GM23248 (cell line): ENCODE measurements around the gene UBE2S. TPM values are rescaled to one million over a fixed set of nuclear protein-coding genes. Genes with fewer than 3 reads are reported as not detected.

ENCODE experiments used
- DNase-seq: peaks from one replicate; pipeline ENCODE4 v3.0.0-alpha.2; 2015
- H2AFZ ChIP-seq: fragments of 200-600 bp; sonication (generic); 2 replicates; pipeline ENCODE4 v1.6.1; 2016; ENCODE audit warnings: antibody characterized with exemption
- H3F3A ChIP-seq: fragments of 200-600 bp; sonication (generic); 2 replicates; pipeline ENCODE4 v1.6.1; 2016; ENCODE audit warnings: mild to moderate bottlenecking, antibody characterized with exemption, mixed run types; ENCODE audit not compliant: insufficient read depth
- H3K27ac ChIP-seq: fragments of 200-600 bp; sonication (generic); 2 replicates; pipeline ENCODE4 v1.5.1; 2016; ENCODE audit warnings: mild to moderate bottlenecking
- H3K27me3 ChIP-seq: fragments of 200-600 bp; sonication (generic); replicated peaks from 2 replicates; pipeline ENCODE4 v1.6.1; 2016; ENCODE audit warnings: mild to moderate bottlenecking; ENCODE audit not compliant: insufficient read depth
- H3K36me3 ChIP-seq: fragments of 200-600 bp; sonication (generic); 2 replicates; pipeline ENCODE4 v1.6.1; 2016; ENCODE audit warnings: low read depth, mild to moderate bottlenecking
- H3K4me1 ChIP-seq: fragments of 200-600 bp; sonication (generic); 2 replicates; pipeline ENCODE4 v1.6.1; 2016; ENCODE audit warnings: mild to moderate bottlenecking; ENCODE audit not compliant: insufficient read depth
- H3K4me2 ChIP-seq: fragments of 200-600 bp; sonication (generic); one replicate; pipeline ENCODE4 v1.6.1; 2016; ENCODE audit warnings: mild to moderate bottlenecking; ENCODE audit not compliant: unreplicated experiment
- H3K4me3 ChIP-seq: fragments of 200-600 bp; sonication (generic); 2 replicates; pipeline ENCODE4 v1.5.1; 2016; ENCODE audit warnings: mild to moderate bottlenecking
- H3K79me2 ChIP-seq: fragments of 200-600 bp; sonication (generic); 2 replicates; pipeline ENCODE4 v1.6.1; 2016; ENCODE audit warnings: mild to moderate bottlenecking; ENCODE audit not compliant: insufficient read depth
- H3K9ac ChIP-seq: fragments of 200-600 bp; sonication (generic); 2 replicates; pipeline ENCODE4 v1.6.1; 2016; ENCODE audit warnings: mild to moderate bottlenecking
- H3K9me2 ChIP-seq: fragments of 200-600 bp; sonication (generic); 2 replicates; pipeline ENCODE4 v1.6.1; 2016; ENCODE audit warnings: mixed run types, mild to moderate bottlenecking, moderate library complexity; ENCODE audit not compliant: insufficient read depth
- H3K9me3 ChIP-seq: fragments of 200-600 bp; sonication (generic); one replicate; pipeline ENCODE4 v1.6.1; 2017; ENCODE audit warnings: low read depth
- H4K20me1 ChIP-seq: fragments of 200-600 bp; sonication (generic); 2 replicates; pipeline ENCODE4 v1.6.0; 2016; ENCODE audit not compliant: insufficient read depth
- EZH2 ChIP-seq: fragments of 200-600 bp; sonication (generic); IDR thresholded peaks from 2 replicates; pipeline ENCODE4 v1.6.1; 2018; ENCODE audit warnings: antibody characterized with exemption, mild to moderate bottlenecking; ENCODE audit not compliant: insufficient read depth, poor library complexity, severe bottlenecking
- EZH2phosphoT487 ChIP-seq: fragments of 200-600 bp; sonication (generic); IDR thresholded peaks from 2 replicates; pipeline ENCODE4 v1.6.1; 2018; ENCODE audit warnings: antibody characterized with exemption, moderate library complexity, mild to moderate bottlenecking, low read depth; ENCODE audit not compliant: insufficient read depth
- WGBS, 2 experiments: methylation state at CpG; one replicate each; pipeline ENCODE4 v1.1.6; 2015 to 2017; ENCODE audit warnings: low lambda C conversion rate in 2 of 2, low coverage in 1 of 2; ENCODE audit errors: missing lambda C conversion rate in 2 of 2; 5-methylcytosine and 5-hydroxymethylcytosine counted together
- in situ Hi-C: fragments of 300-500 bp; cut with MboI; formaldehyde crosslinking; loops from 2 replicates; pipeline ENCODE4 v1.15.0; 2020
- polyA plus RNA-seq: library from polyadenylated mRNA; unstranded; fragments of >200 nt; fragmentation: Nextera tagmentation; extraction: Ambion mirVana; gene quantifications from 2 replicates; pipeline ENCODE4 v1.2.1, GENCODE V29; 2016
- total RNA-seq: library from RNA; depleted of rRNA; stranded (reverse); fragments of >200 nt; shearing (Covaris generic); gene quantifications from 2 replicates; pipeline ENCODE4 v1.2.3, GENCODE V29; 2014

UBE2S gene
- total and polyA plus RNA-seq, 2 experiments from 2014 or later, result 82.2 to 106 TPM

DNA sequence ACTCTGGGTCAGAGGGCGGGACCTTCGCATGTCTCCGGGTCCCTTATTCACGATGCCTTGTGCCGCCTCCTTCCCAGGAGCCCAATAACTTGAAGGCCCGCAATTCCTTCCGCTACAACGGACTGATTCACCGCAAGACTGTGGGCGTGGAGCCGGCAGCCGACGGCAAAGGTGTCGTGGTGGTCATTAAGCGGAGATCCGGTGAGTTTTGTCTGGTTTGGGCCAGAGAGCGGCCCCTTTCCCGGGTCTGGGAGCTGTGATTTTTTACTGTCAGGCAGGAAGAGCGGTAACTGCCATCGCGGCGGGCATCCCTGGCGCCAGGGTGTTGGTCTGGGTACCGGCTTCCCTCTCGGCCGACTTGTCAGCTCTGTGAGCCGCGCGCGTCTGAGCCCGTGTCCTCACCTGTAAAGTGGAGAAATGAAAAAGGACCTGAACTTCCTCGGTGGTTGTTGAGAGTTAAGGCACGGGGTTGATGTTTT lies 21.1 kb downstream of the UBE2S start:
- Histone ChIP-seq H3K79me2 (peaks cover 51% of the 10 kb centered on the region), H3K36me3 (peaks cover 27% of the 10 kb centered on the region; the same call in 1 of the 2 replicates), H3K4me2 (peak overlapping the region; percentile 95), H3K9me2 (no peaks in the 10 kb centered on the region), H3K4me3 (peak overlapping the region; percentile 94), H4K20me1 (peaks cover 16% of the 10 kb centered on the region; the same call in 1 of the 2 replicates), H3K9me3 (no peaks in the 10 kb centered on the region), H3K4me1 (peaks cover 33% of the 10 kb centered on the region), H3K27me3 (no peaks in the 10 kb centered on the region), H3K9ac (peak overlapping the region; percentile 92), H2AFZ (no peak overlapping the region), H3F3A (peaks cover 29% of the 10 kb centered on the region), H3K27ac (peak overlapping the region; percentile 68)
- 1% methylated on average over 33 of the region's 33 CpGs for WGBS, 2 experiments
- in situ Hi-C loops, result no loop called here
- TF ChIP-seq EZH2phosphoT487 (no peak), EZH2 (no peak)
- DNase-seq, result peak; percentile 69

DNA sequence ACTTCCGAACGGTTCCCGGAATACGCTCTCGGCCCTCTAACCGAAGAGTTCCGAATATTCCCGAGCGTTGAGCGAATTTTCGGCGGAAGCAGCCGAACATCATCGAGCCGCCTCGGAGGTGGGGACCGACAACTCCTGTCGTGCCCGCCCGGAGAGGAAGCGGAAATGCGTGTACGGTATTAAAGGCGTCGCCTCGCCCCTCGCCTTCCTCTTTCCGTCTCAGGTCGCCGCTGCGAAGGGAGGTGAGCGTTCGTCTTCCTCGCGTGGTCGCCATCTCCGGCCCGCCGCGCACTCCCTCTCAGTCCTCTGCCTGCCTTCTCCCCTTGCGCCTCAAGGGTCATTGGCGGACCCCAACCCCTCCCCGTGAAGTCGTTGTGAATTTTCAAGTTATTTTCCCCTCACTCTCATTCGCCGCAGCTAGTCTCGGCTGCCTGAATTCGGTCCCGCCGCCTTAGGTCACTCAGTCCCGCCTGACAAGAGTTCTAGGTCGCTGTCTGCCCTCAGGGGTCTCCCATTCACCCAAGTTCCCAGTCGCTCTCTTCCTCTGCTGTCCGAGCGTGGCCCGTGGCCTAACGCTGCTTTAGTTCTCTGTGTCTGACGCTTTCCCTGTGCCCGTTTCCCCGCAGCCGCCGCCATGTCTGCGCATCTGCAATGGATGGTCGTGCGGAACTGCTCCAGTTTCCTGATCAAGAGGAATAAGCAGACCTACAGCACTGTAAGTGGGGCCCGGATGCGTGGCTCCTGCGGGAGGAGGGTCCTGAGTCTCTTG lies 21.7 kb downstream of the UBE2S start, which contains the start of gene RPL28:
Gene RPL28, plus strand, starts transcription at position 209 of the 769 bp plus-strand sequence. Its CDS starts 426 bp downstream, at position 635.
- Histone ChIP-seq H3K36me3 (peaks cover 27% of the 10 kb centered on the region; the same call in 1 of the 2 replicates), H3K4me3 (peak within 1 kb of the TSS; percentile 94), H3K79me2 (peaks cover 49% of the 10 kb centered on the region), H3K27me3 (no peaks in the 10 kb centered on the region), H3K9me3 (no peaks in the 10 kb centered on the region), H4K20me1 (peaks cover 16% of the 10 kb centered on the region; the same call in 1 of the 2 replicates), H2AFZ (peak within 1 kb of the TSS; percentile 91), H3K27ac (peak within 1 kb of the TSS; percentile 71), H3F3A (peaks cover 22% of the 10 kb centered on the region), H3K4me1 (peaks cover 33% of the 10 kb centered on the region), H3K9ac (peak within 1 kb of the TSS; percentile 92), H3K4me2 (peak within 1 kb of the TSS; percentile 95), H3K9me2 (no peaks in the 10 kb centered on the region)
- DNase-seq, result peak; percentile 99
- 1% methylated on average over 66 of the region's 68 CpGs for WGBS, 2 experiments
- in situ Hi-C loops, result no loop called here
- TF ChIP-seq EZH2, result no peak
- TF ChIP-seq EZH2phosphoT487, result no peak

DNA sequence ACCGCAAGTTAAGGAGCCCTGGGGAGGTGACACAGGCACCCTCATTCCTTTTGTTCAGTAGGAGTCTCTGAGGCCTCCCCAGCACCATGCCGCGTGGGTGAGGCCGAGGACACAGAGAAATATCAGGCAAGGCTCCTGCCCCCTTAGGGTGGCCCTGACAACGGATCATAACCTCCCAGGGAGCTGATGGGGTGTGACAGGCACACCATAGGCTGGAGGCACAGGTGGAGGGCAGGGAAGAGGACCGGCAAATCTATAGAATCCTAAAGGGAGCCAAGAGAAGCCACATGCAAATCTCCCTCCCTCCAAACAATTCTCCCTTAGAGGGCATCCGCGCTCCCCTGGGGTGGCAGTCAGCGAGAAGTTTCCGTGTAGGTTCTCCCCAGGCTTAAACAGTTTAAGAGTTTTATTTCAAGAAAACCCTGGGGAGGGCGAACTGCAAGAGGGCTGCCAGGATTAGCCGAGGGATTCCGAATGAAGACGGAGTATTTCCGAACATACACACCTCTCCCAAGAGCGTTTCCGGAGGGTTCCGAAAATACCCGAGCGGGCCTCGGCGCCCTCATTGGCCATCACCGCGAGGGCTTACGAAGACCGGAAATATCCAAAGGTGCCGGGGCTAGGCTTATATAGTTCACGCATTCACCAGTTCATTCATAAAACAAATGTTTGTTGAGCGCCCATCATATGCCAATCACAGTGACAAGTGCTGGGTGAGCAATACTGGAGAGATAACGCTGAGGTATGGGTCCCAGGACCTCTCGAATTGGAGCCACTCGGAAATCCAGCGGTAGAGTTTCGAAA lies 22.5 kb downstream of the UBE2S start:
- Histone ChIP-seq H3K4me3 (peak overlapping the region; percentile 94), H3K36me3 (peaks cover 27% of the 10 kb centered on the region; the same call in 1 of the 2 replicates), H3K9me2 (no peaks in the 10 kb centered on the region), H3K9ac (peak overlapping the region; percentile 92), H3F3A (peaks cover 15% of the 10 kb centered on the region), H4K20me1 (peaks cover 16% of the 10 kb centered on the region; the same call in 1 of the 2 replicates), H2AFZ (peak overlapping the region; percentile 91), H3K27me3 (no peaks in the 10 kb centered on the region), H3K4me1 (peaks cover 33% of the 10 kb centered on the region), H3K4me2 (peak overlapping the region; percentile 88), H3K79me2 (peaks cover 42% of the 10 kb centered on the region), H3K9me3 (no peaks in the 10 kb centered on the region), H3K27ac (peak overlapping the region; percentile 71)
- TF ChIP-seq EZH2, result no peak
- TF ChIP-seq EZH2phosphoT487, result no peak
- in situ Hi-C loops, result no loop called here
- WGBS, 2 experiments, result 11% methylated on average over 33 to 34 of the region's 34 CpGs
- DNase-seq, result peak; percentile 96

DNA sequence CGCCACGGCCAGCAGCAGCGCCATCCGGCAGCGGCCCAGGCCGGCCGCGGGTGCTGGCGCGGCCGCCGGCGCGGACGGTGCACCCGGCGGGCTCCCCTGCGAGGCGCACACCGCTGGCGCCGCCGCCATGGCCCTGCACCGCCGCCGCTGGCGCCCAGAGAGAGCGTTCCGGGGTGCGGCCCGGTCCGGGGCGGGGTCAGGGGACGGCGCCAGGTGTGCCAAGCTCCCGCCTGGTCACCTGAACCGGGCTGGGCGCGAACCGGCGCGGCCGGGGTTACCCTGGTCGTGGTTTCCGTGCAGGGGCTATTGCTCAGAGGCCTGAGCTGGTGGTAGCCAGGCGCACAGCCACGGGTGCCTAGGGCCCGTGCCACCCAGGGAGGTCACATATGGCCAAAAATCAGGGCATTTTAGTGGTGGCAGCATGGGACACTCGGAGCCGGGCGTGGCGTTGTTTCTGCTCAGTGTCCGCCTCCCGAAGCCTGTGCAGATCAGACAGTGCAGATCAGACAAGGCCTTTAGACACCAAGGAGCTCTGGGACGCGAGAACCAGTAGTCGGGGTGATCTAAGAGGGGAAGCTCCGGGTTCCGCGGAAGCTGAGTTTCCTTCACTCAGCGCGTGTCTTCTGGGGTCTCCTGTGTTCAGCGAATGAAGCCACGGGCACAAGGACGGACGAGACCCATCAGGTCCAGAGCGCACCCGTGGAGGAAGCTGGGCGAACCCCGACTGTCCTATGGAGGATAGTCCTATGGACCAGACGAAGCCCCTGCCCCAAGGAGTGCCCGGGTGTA lies 23.3 kb downstream of the UBE2S start, which contains the start of gene TMEM238:
Gene TMEM238, minus strand, starts transcription at position 162 of the 789 bp plus-strand sequence. Its CDS starts 33 bp downstream, at position 129.
- Histone ChIP-seq H4K20me1 (peaks cover 16% of the 10 kb centered on the region; the same call in 1 of the 2 replicates), H2AFZ (peak within 1 kb of the TSS; percentile 91), H3K36me3 (peaks cover 22% of the 10 kb centered on the region; the same call in 1 of the 2 replicates), H3K4me1 (peaks cover 33% of the 10 kb centered on the region), H3K79me2 (peaks cover 35% of the 10 kb centered on the region), H3K9me2 (no peaks in the 10 kb centered on the region), H3K27me3 (no peaks in the 10 kb centered on the region), H3K4me2 (peak within 1 kb of the TSS; percentile 88), H3K9ac (peak within 1 kb of the TSS; percentile 92), H3K4me3 (peak within 1 kb of the TSS; percentile 94), H3F3A (peaks cover 7% of the 10 kb centered on the region; the same call in 1 of the 2 replicates), H3K9me3 (no peaks in the 10 kb centered on the region), H3K27ac (peak within 1 kb of the TSS; percentile 71)
- TF ChIP-seq EZH2 (no peak), EZH2phosphoT487 (no peak)
- no peak for DNase-seq
- in situ Hi-C loops, result no loop called here
- 36 to 62% methylated on average over 39 to 68 of the region's 72 CpGs for WGBS, 2 experiments
